ENCODE results near the gene BTBD6.
"Not testable (repeated sequence)": the region's sequence is repeated elsewhere in the genome, so short reads cannot be mapped to it uniquely, and the experiment has no call there.

Gene BTBD6

DNA sequence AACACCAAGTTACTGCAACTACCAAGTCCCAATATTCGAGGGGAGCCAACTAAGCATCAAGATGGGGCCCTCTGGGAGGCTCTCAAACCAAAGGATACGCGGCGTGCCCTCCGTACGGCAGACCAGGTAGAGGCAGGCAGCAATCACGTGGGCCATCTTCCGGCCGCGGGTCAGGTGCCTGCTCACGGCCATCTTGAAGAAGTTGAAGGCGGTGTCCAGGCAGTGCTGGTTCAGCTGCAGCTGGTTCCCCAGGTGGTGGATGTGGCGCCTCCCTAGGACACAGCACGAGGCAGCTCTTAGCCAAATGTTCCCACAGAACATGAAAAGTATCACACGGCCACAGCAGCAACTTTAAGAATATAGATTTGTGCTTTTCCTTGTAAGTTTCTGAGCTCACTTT lies 24.3 kb downstream of the BTBD6 start:
- Histone ChIP-seq H3K36me3 (peaks cover 11% of the 10 kb centered on the region), H3K4me3 (ENCODE audit: low read depth in 1 of 2, low read length in 1 of 2) (no peak overlapping the region), H3K4me1 (ENCODE audit: control insufficient read depth in 1 of 2, insufficient read depth in 1 of 2, low read depth in 1 of 2, low read length in 1 of 2) (no peaks in the 10 kb centered on the region), H3K9me3 (no peaks in the 10 kb centered on the region), H3K27me3 (no peaks in the 10 kb centered on the region), H3K27ac (no peak overlapping the region)
- TF ChIP-seq, protein P1, sequence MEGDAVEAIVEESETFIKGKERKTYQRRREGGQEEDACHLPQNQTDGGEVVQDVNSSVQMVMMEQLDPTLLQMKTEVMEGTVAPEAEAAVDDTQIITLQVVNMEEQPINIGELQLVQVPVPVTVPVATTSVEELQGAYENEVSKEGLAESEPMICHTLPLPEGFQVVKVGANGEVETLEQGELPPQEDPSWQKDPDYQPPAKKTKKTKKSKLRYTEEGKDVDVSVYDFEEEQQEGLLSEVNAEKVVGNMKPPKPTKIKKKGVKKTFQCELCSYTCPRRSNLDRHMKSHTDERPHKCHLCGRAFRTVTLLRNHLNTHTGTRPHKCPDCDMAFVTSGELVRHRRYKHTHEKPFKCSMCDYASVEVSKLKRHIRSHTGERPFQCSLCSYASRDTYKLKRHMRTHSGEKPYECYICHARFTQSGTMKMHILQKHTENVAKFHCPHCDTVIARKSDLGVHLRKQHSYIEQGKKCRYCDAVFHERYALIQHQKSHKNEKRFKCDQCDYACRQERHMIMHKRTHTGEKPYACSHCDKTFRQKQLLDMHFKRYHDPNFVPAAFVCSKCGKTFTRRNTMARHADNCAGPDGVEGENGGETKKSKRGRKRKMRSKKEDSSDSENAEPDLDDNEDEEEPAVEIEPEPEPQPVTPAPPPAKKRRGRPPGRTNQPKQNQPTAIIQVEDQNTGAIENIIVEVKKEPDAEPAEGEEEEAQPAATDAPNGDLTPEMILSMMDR (IDR thresholded peaks at IDR 0.05): no peak

DNA sequence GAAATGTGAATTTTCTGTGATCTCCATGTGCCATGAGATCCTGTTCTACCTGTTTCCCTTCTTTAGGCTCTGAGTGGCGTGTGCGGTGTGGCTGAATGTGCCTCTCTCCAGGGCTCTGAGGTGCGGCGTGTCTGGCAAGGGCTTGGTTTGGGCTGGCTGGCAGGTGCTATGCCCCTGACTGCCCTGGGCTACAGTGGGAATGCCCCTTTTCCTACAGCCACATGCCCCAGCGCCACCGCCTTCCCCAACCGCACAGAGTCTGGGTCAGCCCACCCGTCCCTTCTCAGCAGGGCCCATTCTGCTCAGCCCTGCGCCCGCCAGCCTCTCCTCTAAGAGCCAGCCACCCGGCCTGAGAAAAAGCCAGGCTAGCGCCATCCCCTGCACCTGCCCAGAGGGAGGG lies 24.7 kb downstream of the BTBD6 start:
- Histone ChIP-seq H3K27me3 (no peaks in the 10 kb centered on the region), H3K27ac (no peak overlapping the region), H3K4me1 (ENCODE audit: control insufficient read depth in 1 of 2, insufficient read depth in 1 of 2, low read depth in 1 of 2, low read length in 1 of 2) (no peaks in the 10 kb centered on the region), H3K4me3 (ENCODE audit: low read depth in 1 of 2, low read length in 1 of 2) (no peak overlapping the region), H3K9me3 (no peaks in the 10 kb centered on the region), H3K36me3 (peaks cover 11% of the 10 kb centered on the region)
- TF ChIP-seq, protein P1 (IDR thresholded peaks at IDR 0.05): no peak

DNA sequence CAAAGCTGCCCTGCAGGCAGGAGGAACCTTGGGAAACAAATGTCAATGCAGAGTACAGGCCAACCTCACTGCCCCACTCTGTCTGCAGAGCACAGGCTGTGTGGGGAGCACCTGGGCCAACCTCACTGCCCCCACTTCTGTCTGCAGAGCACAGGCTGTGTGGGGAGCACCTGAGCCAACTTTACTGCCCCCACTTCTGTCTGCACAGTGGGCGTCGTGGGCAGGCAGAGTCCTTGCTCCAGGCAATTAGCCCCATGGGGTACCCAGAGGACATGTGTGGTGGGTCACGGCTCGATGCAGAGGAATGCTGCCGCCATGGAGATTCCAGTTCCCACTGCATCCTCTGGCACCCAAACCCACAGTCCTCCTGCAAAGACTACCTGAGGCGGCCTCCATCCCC lies 26.3 kb downstream of the BTBD6 start:
- Histone ChIP-seq H3K4me1 (ENCODE audit: control insufficient read depth in 1 of 2, insufficient read depth in 1 of 2, low read depth in 1 of 2, low read length in 1 of 2) (no peaks in the 10 kb centered on the region), H3K36me3 (no peaks in the 10 kb centered on the region), H3K4me3 (ENCODE audit: low read depth in 1 of 2, low read length in 1 of 2) (no peak overlapping the region), H3K27me3 (no peaks in the 10 kb centered on the region), H3K27ac (no peak overlapping the region), H3K9me3 (no peaks in the 10 kb centered on the region)
- TF ChIP-seq, protein P1 (IDR thresholded peaks at IDR 0.05): no peak

DNA sequence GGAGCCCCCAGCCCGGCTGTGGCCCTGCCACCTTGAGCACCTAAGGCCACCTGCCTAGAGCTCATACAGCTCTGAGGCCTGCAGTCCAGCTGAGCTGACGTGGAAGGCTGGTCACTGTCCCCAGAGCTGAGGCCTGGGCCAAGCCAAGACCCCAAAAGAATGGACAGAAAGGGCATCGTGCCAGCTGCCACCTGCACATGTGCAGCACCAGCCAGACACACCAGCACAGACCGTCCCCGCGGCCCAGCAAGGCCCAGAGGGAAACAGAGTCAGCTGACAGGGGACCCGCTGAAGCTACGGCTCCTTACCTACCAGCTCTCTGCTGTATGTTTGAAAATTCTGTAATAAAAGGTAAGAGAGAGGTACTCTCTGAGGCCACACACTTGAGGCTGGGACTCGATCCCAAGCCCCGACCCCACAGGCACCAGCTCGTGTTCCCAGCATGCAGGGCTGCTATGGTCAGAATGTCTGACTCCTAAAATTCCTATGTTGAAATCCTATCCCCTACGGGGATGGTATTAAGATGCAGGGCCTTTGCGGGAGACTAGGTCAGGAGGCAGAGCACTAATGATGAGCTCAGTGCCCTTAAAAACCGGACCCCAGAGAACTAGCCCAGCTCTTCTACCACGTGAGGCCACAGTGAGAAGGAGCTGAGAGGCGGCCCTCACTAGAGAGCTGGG lies 27.1 kb downstream of the BTBD6 start:
- TF ChIP-seq, protein P1 (IDR thresholded peaks at IDR 0.05): no peak
- H3K4me1 ChIP-seq (ENCODE audit: control insufficient read depth in 1 of 2, insufficient read depth in 1 of 2, low read depth in 1 of 2, low read length in 1 of 2): no peaks in the 10 kb centered on the region
- H3K27ac ChIP-seq: no peak overlapping the region
- H3K4me3 ChIP-seq (ENCODE audit: low read depth in 1 of 2, low read length in 1 of 2): no peak overlapping the region
- H3K36me3 ChIP-seq: no peaks in the 10 kb centered on the region
- no peaks in the 10 kb centered on the region for H3K27me3 ChIP-seq
- no peaks in the 10 kb centered on the region for H3K9me3 ChIP-seq

DNA sequence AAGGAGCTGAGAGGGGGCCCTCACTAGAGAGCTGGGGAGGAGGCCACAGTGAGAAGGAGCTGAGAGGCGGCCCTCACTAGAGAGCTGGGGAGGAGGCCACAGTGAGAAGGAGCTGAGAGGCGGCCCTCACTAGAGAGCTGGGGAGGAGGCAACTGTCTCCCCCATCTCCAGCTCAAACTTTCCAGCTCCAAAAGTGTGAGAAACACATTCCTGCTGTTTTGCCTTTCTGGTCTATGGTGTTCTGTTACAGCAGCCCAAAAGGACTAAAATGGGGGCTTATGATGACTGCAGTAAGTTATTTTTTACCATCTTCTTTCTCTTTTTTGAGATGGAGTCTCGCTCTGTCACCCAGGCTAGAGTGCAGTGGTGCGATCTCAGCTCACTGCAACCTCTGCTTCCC lies 29.1 kb downstream of the BTBD6 start:
- not testable (repeated sequence) for H3K27ac ChIP-seq; H3K27me3 ChIP-seq; H3K4me3 ChIP-seq (ENCODE audit: low read depth in 1 of 2, low read length in 1 of 2); H3K36me3 ChIP-seq; H3K9me3 ChIP-seq; H3K4me1 ChIP-seq (ENCODE audit: control insufficient read depth in 1 of 2, insufficient read depth in 1 of 2, low read depth in 1 of 2, low read length in 1 of 2)

DNA sequence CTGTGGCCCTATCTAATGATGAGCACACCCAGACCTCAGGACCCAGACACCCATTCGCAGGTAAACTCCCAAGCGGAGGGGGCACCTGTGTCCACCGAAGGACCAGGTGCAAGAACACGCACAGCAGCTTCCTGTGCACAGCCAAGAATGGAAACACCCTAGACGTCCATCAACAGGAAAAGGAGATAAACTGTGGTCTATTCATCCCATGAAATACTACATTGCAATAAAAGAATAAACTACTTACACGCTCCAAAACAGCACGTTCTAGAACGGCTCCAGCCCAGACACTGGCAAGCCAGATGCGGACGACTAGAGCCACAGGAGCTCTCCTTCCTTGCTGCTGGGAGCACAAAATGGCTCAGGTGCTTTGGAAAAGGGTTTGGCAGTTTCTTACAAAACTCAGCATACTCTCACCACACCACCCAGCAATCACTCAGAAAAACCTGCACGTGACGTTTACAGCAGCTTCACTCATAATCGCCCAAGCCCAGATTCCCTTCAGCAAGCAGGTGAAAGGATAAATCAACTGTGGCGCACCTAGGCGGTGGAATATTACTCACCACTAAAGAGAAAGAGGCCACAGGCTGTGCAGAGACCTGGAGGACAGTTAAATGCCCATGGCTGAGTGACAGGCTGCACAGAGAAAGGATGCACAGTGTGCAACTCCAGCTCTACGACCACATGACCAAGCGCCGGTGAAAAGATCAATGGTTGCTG lies 31.5 kb downstream of the BTBD6 start:
- Histone ChIP-seq H3K36me3 (no peaks in the 10 kb centered on the region), H3K4me3 (ENCODE audit: low read depth in 1 of 2, low read length in 1 of 2) (no peak overlapping the region), H3K4me1 (ENCODE audit: control insufficient read depth in 1 of 2, insufficient read depth in 1 of 2, low read depth in 1 of 2, low read length in 1 of 2) (no peaks in the 10 kb centered on the region), H3K27me3 (no peaks in the 10 kb centered on the region), H3K27ac (no peak overlapping the region), H3K9me3 (no peaks in the 10 kb centered on the region)
- TF ChIP-seq, protein P1 (IDR thresholded peaks at IDR 0.05): no peak
